H9 (cell line): Measurements from ENCODE around the gene GPRC5D. TPM values are rescaled to one million over a fixed set of nuclear protein-coding genes. Genes with fewer than 3 reads are reported as not detected.
A peak's percentile ranks its signal among the peaks of the same experiment; 100 is the strongest.

Source experiments
- DNase-seq: peaks from one replicate; pipeline ENCODE4 v3.0.0-alpha.2; 2017
- H2AFZ ChIP-seq: one replicate; pipeline ENCODE4 v1.6.1; 2013; ENCODE audit warnings: mild to moderate bottlenecking, low read length, control low read depth, moderate library complexity
- H2AK5ac ChIP-seq: 2 replicates; pipeline ENCODE4 v1.6.1; 2013; ENCODE audit warnings: low read length, control low read depth, mixed read lengths; ENCODE audit not compliant: insufficient read length
- H2BK120ac ChIP-seq: one replicate; pipeline ENCODE4 v1.6.1; 2013; ENCODE audit warnings: low read depth, mild to moderate bottlenecking, low read length, control low read depth, inconsistent platforms; ENCODE audit not compliant: poor library complexity, severe bottlenecking
- H2BK12ac ChIP-seq: 2 replicates; pipeline ENCODE4 v1.6.1; 2013; ENCODE audit warnings: low read length, control low read depth, mixed read lengths, low read depth; ENCODE audit not compliant: insufficient read length
- H2BK15ac ChIP-seq: 2 replicates; pipeline ENCODE4 v1.6.1; 2013; ENCODE audit warnings: low read depth, low read length, control low read depth
- H2BK20ac ChIP-seq: one replicate; pipeline ENCODE4 v1.6.1; 2013; ENCODE audit warnings: low read depth, mild to moderate bottlenecking, low read length, control low read depth, inconsistent platforms; ENCODE audit not compliant: poor library complexity, severe bottlenecking
- H2BK5ac ChIP-seq: 2 replicates; pipeline ENCODE4 v1.6.1; 2013; ENCODE audit warnings: low read length, control low read depth, mixed read lengths; ENCODE audit not compliant: insufficient read length
- H3K14ac ChIP-seq: 2 replicates; pipeline ENCODE4 v1.6.1; 2013; ENCODE audit warnings: low read length, control low read depth; ENCODE audit not compliant: insufficient read depth
- H3K18ac ChIP-seq: 2 replicates; pipeline ENCODE4 v1.6.1; 2013; ENCODE audit warnings: low read depth, mild to moderate bottlenecking, mixed read lengths, low read length, control low read depth; ENCODE audit not compliant: insufficient read length
- H3K23ac ChIP-seq: 2 replicates; pipeline ENCODE4 v1.6.1; 2013; ENCODE audit warnings: low read length, control low read depth, mixed read lengths, low read depth; ENCODE audit not compliant: insufficient read length
- H3K23me2 ChIP-seq: 2 replicates; pipeline ENCODE4 v1.6.1; 2013; ENCODE audit warnings: low read depth, mild to moderate bottlenecking, mixed read lengths, low read length, control low read depth; ENCODE audit not compliant: insufficient read length, poor library complexity, severe bottlenecking
- H3K27ac ChIP-seq: 2 replicates; pipeline ENCODE4 v1.5.1; 2013; ENCODE audit warnings: low read length, control low read depth, mixed read lengths, low read depth; ENCODE audit not compliant: insufficient read length
- H3K27me3 ChIP-seq: 2 replicates; pipeline ENCODE4 v1.6.1; 2013; ENCODE audit warnings: low read length, control low read depth, inconsistent platforms; ENCODE audit not compliant: insufficient read depth
- H3K4ac ChIP-seq: 2 replicates; pipeline ENCODE4 v1.6.1; 2013; ENCODE audit warnings: low read depth, mild to moderate bottlenecking, control low read depth, inconsistent platforms, low read length, moderate library complexity
- H3K4me1 ChIP-seq: 2 replicates; pipeline ENCODE4 v1.6.1; 2013; ENCODE audit warnings: low read length, control low read depth, inconsistent platforms; ENCODE audit not compliant: insufficient read depth
- H3K4me2 ChIP-seq: 2 replicates; pipeline ENCODE4 v1.6.1; 2013; ENCODE audit warnings: low read length, control low read depth, mixed read lengths; ENCODE audit not compliant: insufficient read length, insufficient read depth
- H3K56ac ChIP-seq: 2 replicates; pipeline ENCODE4 v1.6.1; 2013; ENCODE audit warnings: low read depth, mild to moderate bottlenecking, mixed read lengths, low read length, control low read depth; ENCODE audit not compliant: insufficient read length
- H3K79me1 ChIP-seq: 2 replicates; pipeline ENCODE4 v1.6.1; 2013; ENCODE audit warnings: low read depth, mild to moderate bottlenecking, moderate library complexity, low read length, control low read depth, inconsistent platforms; ENCODE audit not compliant: insufficient read depth, poor library complexity, severe bottlenecking
- H3K79me2 ChIP-seq: 2 replicates; pipeline ENCODE4 v1.6.1; 2013; ENCODE audit warnings: low read length, control low read depth, inconsistent platforms; ENCODE audit not compliant: insufficient read depth
- H3K9ac ChIP-seq: 2 replicates; pipeline ENCODE4 v1.6.1; 2013; ENCODE audit warnings: low read length, control low read depth, mixed read lengths; ENCODE audit not compliant: insufficient read length; ENCODE audit errors: extremely low read depth
- H3K9me3 ChIP-seq: one replicate; pipeline ENCODE4 v1.6.1; 2013; ENCODE audit warnings: low read depth, low read length, inconsistent platforms; ENCODE audit not compliant: control insufficient read depth
- H3T11ph ChIP-seq: one replicate; pipeline ENCODE4 v1.6.1; 2013; ENCODE audit warnings: mild to moderate bottlenecking, low read length, control low read depth, inconsistent platforms
- H4K20me1 ChIP-seq: one replicate; pipeline ENCODE4 v1.6.1; 2013; ENCODE audit not compliant: control insufficient read depth, insufficient read length, insufficient read depth
- H4K5ac ChIP-seq: 2 replicates; pipeline ENCODE4 v1.6.1; 2013; ENCODE audit warnings: low read depth, mild to moderate bottlenecking, mixed read lengths, low read length, control low read depth; ENCODE audit not compliant: insufficient read length
- H4K8ac ChIP-seq: replicated peaks from 2 replicates; pipeline ENCODE4 v1.6.1; 2013; ENCODE audit warnings: low read length, control low read depth, mixed read lengths, low read depth; ENCODE audit not compliant: insufficient read length
- H4K91ac ChIP-seq: 2 replicates; pipeline ENCODE4 v1.6.1; 2013; ENCODE audit warnings: low read depth, mild to moderate bottlenecking, moderate library complexity, mixed read lengths, low read length, control low read depth; ENCODE audit not compliant: insufficient read length
- H3K27ac Mint-ChIP-seq, 3 experiments: 2 replicates in 2 of 3; 3 replicates in 1 of 3; pipeline ENCODE4 v1.8.0; 2020 to 2021; ENCODE audit warnings: mixed read lengths in 3 of 3, mild to moderate bottlenecking in 1 of 3, moderate library complexity in 1 of 3
- H3K27me3 Mint-ChIP-seq: 2 replicates; pipeline ENCODE4 v1.8.0; 2021; ENCODE audit warnings: low read depth, mild to moderate bottlenecking, moderate library complexity, mixed read lengths
- H3K36me3 Mint-ChIP-seq, 3 experiments: 2 replicates in 2 of 3; 3 replicates in 1 of 3; pipeline ENCODE4 v1.8.0; 2020 to 2021; ENCODE audit warnings: low read depth in 3 of 3, mixed read lengths in 3 of 3; ENCODE audit not compliant: insufficient read depth in 1 of 3
- H3K4me1 Mint-ChIP-seq, 2 experiments: 2 replicates each; pipeline ENCODE4 v1.8.0; 2020; ENCODE audit warnings: mixed read lengths in 2 of 2
- H3K4me3 Mint-ChIP-seq, 2 experiments: 2 replicates in 1 of 2; 3 replicates in 1 of 2; pipeline ENCODE4 v1.8.0; 2020 to 2021; ENCODE audit warnings: mild to moderate bottlenecking in 2 of 2, mixed read lengths in 2 of 2, moderate library complexity in 1 of 2
- H3K9me3 Mint-ChIP-seq, 2 experiments: 2 replicates in 1 of 2; 3 replicates in 1 of 2; pipeline ENCODE4 v1.8.0; 2020; ENCODE audit warnings: mild to moderate bottlenecking in 2 of 2, mixed read lengths in 2 of 2, moderate library complexity in 1 of 2
- WGBS: extraction: QIAGEN DNeasy Blood & Tissue Kit; methylation state at CpG from one replicate; pipeline ENCODE4 v1.1.7; 2013; ENCODE audit warnings: missing lambda C conversion rate, low lambda C conversion rate, mixed read lengths; ENCODE audit not compliant: insufficient read length; ENCODE audit errors: extremely low coverage; 5-methylcytosine and 5-hydroxymethylcytosine counted together
- total RNA-seq: library from RNA; stranded (reverse); gene quantifications from 2 replicates; pipeline ENCODE4 v1.2.1, GENCODE V29; 2021
- TF ChIP-seq, protein P1 (sequence below): fragments of 200-600 bp; sonication (generic); conservative IDR thresholded peaks from 3 replicates; pipeline ENCODE4 v1.8.0; 2021; ENCODE audit warnings: antibody characterized with exemption, mild to moderate bottlenecking

Gene GPRC5D
- total RNA-seq, 1 experiment from 2014 or later, result not detected

DNA sequence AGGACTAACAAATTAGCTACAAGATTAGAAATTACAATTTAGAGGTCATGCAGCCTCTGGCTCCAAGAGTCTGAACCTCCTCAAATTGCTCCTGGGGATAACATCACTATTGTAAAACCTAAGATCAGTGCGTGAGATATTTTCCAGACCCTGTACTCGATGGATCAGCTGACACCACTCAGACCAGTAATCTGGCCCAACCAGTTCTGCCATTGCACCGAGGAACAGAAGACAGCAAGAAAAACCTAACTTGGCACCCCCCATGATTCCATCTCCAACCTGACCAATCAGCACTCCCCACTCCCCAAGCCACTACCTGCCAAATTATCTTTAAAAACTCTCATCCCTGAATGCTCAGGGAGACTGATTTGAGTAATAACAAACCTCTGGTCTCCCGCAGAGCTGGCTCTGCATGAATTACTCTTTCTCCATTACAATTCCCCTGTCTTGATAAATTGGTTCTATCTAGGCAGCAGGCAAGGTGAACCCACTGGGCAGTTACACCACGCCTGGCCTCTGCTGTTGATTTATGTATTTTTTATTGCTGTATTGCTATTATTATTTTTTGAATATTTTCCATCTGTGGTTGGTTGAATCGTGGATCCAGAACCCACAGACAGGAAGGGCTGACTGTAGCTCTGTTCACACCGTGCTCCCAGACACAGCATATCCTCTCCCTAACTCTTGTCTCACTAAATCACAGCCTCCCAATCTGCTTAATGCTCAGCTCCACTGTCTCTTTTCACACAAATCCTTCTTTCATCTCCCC is 38.9 kb upstream of the GPRC5D start:
- no peak overlapping the region for H2AK5ac ChIP-seq
- no peak overlapping the region for H3T11ph ChIP-seq

More for the DNA sequence above, 38.9 kb upstream of the GPRC5D start:
- Mint-ChIP-seq H3K27me3 (no peaks in the 10 kb centered on the region), H3K27ac (peak overlapping the region; percentile 14 to 81 (median 21); a peak in 6 of 7 replicates), H3K4me3 (peak overlapping the region in 1 of 2 experiments; percentile 31; a peak in 3 of 5 replicates), H3K4me1 (peaks cover 36 to 38% of the 10 kb centered on the region in 2 experiments), H3K9me3 (no peaks in the 10 kb centered on the region), H3K36me3 (peaks cover 19 to 29% (median 28%) of the 10 kb centered on the region in 3 experiments; a peak in 6 of 7 replicates)
- H2BK5ac ChIP-seq, result no peak overlapping the region
- no peaks in the 10 kb centered on the region for H4K20me1 ChIP-seq
- no peak overlapping the region for H3K23ac ChIP-seq
- H3K9ac ChIP-seq, result no peak overlapping the region
- H4K5ac ChIP-seq, result no peak overlapping the region
- H3K56ac ChIP-seq, result no peak overlapping the region
- H4K8ac ChIP-seq, result no peak overlapping the region
- H2BK12ac ChIP-seq, result no peak overlapping the region
- H2BK120ac ChIP-seq, result no peak overlapping the region
- no peaks in the 10 kb centered on the region; the same call in 1 of the 2 replicates for H3K79me2 ChIP-seq
- TF ChIP-seq, protein P1, sequence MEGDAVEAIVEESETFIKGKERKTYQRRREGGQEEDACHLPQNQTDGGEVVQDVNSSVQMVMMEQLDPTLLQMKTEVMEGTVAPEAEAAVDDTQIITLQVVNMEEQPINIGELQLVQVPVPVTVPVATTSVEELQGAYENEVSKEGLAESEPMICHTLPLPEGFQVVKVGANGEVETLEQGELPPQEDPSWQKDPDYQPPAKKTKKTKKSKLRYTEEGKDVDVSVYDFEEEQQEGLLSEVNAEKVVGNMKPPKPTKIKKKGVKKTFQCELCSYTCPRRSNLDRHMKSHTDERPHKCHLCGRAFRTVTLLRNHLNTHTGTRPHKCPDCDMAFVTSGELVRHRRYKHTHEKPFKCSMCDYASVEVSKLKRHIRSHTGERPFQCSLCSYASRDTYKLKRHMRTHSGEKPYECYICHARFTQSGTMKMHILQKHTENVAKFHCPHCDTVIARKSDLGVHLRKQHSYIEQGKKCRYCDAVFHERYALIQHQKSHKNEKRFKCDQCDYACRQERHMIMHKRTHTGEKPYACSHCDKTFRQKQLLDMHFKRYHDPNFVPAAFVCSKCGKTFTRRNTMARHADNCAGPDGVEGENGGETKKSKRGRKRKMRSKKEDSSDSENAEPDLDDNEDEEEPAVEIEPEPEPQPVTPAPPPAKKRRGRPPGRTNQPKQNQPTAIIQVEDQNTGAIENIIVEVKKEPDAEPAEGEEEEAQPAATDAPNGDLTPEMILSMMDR, result no peak
- H3K27ac ChIP-seq, result no peak overlapping the region
- no peak overlapping the region for H2BK20ac ChIP-seq
- H3K79me1 ChIP-seq, result no peaks in the 10 kb centered on the region
- H3K18ac ChIP-seq, result no peak overlapping the region
- no peaks in the 10 kb centered on the region for H3K9me3 ChIP-seq
- WGBS, result no CpG with 5 or more reads among the region's 7 CpGs
- no peak overlapping the region for H3K4me2 ChIP-seq
- H3K4ac ChIP-seq, result no peak overlapping the region
- no peak overlapping the region for H2AFZ ChIP-seq
- no peak overlapping the region for H2BK15ac ChIP-seq
- H3K14ac ChIP-seq, result no peak overlapping the region
- peaks cover 7% of the 10 kb centered on the region; the same call in 1 of the 2 replicates for H3K4me1 ChIP-seq
- no peak overlapping the region for H4K91ac ChIP-seq
- no peaks in the 10 kb centered on the region for H3K23me2 ChIP-seq
- no peaks in the 10 kb centered on the region for H3K27me3 ChIP-seq
- no peak for DNase-seq
